ENCODE results near the gene EDAR.
A peak's percentile ranks its signal among the peaks of the same experiment; 100 is the strongest.

EDAR gene

GRCh38 chr2:108908713-108909070, 80.3 kb downstream of the EDAR start:
- DNase-seq (ENCODE audit: low read depth): no peak

GRCh38 chr2:108907822-108908712, 81.0 kb downstream of the EDAR start:
- DNase-seq (ENCODE audit: low read depth): no peak

- no peak for DNase-seq (ENCODE audit: low read depth)
Observed at GRCh38 chr2:108906403-108907077, 82.5 kb downstream of the EDAR start.

- DNase-seq (ENCODE audit: low read depth): no peak
Observed at GRCh38 chr2:108905906-108906305, 83.1 kb downstream of the EDAR start.

- DNase-seq (ENCODE audit: low read depth): no peak
Observed at GRCh38 chr2:108905176-108905575, 83.8 kb downstream of the EDAR start.

GRCh38 chr2:108904680-108905079, 84.3 kb downstream of the EDAR start:
- DNase-seq (ENCODE audit: low read depth): no peak

- no peak for DNase-seq (ENCODE audit: low read depth)
Observed at GRCh38 chr2:108898315-108899082, 90.5 kb downstream of the EDAR start.

GRCh38 chr2:108896741-108897140, 92.3 kb downstream of the EDAR start:
- no peak for DNase-seq (ENCODE audit: low read depth)

- no peak for DNase-seq (ENCODE audit: low read depth)
Observed at GRCh38 chr2:108895188-108895587, 93.8 kb downstream of the EDAR start.

- no peak for DNase-seq (ENCODE audit: low read depth)
Observed at GRCh38 chr2:108894766-108895165, 94.3 kb downstream of the EDAR start.

GRCh38 chr2:108893277-108893676, 95.7 kb downstream of the EDAR start:
- DNase-seq (ENCODE audit: low read depth): peak; percentile 3

- DNase-seq (ENCODE audit: low read depth): no peak
Observed at GRCh38 chr2:108889907-108890306, 99.1 kb downstream of the EDAR start.

GRCh38 chr2:108884619-108885018, 104.4 kb downstream of the EDAR start:
- no peak for DNase-seq (ENCODE audit: low read depth)

- DNase-seq (ENCODE audit: low read depth): no peak
Observed at GRCh38 chr2:108878276-108878675, 110.7 kb downstream of the EDAR start.

- DNase-seq (ENCODE audit: low read depth): no peak
Observed at GRCh38 chr2:108877506-108877905, 111.5 kb downstream of the EDAR start.

- no peak for DNase-seq (ENCODE audit: low read depth)
Observed at GRCh38 chr2:108870069-108870644, 118.9 kb downstream of the EDAR start.

- no peak for DNase-seq (ENCODE audit: low read depth)
Observed at GRCh38 chr2:108869542-108869941, 119.5 kb downstream of the EDAR start.

- no peak for DNase-seq (ENCODE audit: low read depth)
Observed at GRCh38 chr2:108868911-108869310, 120.1 kb downstream of the EDAR start.

GRCh38 chr2:108866041-108866440, 123.0 kb downstream of the EDAR start:
- DNase-seq (ENCODE audit: low read depth): no peak

- peak; percentile 60 for DNase-seq (ENCODE audit: low read depth)
Observed at GRCh38 chr2:108858894-108859293, 130.1 kb downstream of the EDAR start.

- peak; percentile 7 for DNase-seq (ENCODE audit: low read depth)
Observed at GRCh38 chr2:108855194-108855593, 133.8 kb downstream of the EDAR start.

- DNase-seq (ENCODE audit: low read depth): no peak
Observed at GRCh38 chr2:108854484-108854883, 134.5 kb downstream of the EDAR start.

All from EH (cell line).